ENCODE results near the gene ADAMTS8.

DNA sequence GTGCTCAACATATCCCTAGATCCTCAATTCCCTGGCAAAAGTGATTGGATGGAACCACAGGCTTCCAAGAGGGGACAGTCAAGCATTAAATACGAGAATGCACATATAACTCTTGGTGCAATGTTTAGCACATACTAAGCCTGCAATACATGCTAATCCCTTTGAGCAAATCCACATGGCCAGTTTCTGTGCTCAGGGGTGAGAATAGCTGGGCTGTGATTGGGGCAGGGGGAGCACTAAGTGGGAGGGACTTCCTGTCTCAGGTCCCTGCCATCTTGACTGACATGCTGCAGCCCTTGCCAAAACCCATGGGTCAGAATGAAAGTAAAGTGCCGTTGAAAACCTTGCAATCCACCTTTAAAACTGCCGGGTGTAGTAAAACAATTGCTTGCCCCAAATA is 17.4 kb upstream of the ADAMTS8 start:
- TF ChIP-seq EP300 (IDR thresholded peaks at IDR 0.05) (no peak), CTCF (IDR thresholded peaks at IDR 0.05) (no peak)

Data from stomach (tissue), 4 donors.